Transverse colon (tissue), 4 donors: ENCODE measurements around the gene SLC37A2. TPM values are rescaled to one million over a fixed set of nuclear protein-coding genes. Genes with fewer than 3 reads are reported as not detected.

Source experiments
- DNase-seq: peaks from one replicate; pipeline ENCODE4 v3.0.0-alpha.2; 2019
- H3K27ac ChIP-seq, 4 donors: fragments of 200-600 bp; sonication (generic); 2 replicates each; pipeline ENCODE4 v1.5.1; 2016 to 2018; ENCODE audit warnings: inconsistent platforms in 4 of 4
- H3K27me3 ChIP-seq: fragments of 200-600 bp; sonication (generic); 2 replicates; pipeline ENCODE4 v1.5.1; 2017; ENCODE audit warnings: inconsistent platforms
- H3K36me3 ChIP-seq, 4 donors: fragments of 200-600 bp; sonication (generic); 2 replicates each; pipeline ENCODE4 v1.5.1; 2017 to 2019; ENCODE audit warnings: inconsistent platforms in 4 of 4
- H3K4me1 ChIP-seq, 4 donors: fragments of 200-600 bp; sonication (generic); 2 replicates each; pipeline ENCODE4 v1.5.1; 2017 to 2020; ENCODE audit warnings: inconsistent platforms in 4 of 4
- H3K4me3 ChIP-seq, 4 donors: fragments of 200-600 bp; sonication (generic); 1 replicate in 1 of 4; 2 replicates in 3 of 4; pipeline versions ENCODE4 v1.5.1 to v1.6.1; 2017 to 2019; ENCODE audit warnings: inconsistent platforms in 4 of 4
- H3K9me3 ChIP-seq, 2 donors: fragments of 200-600 bp; sonication (generic); 2 replicates each; pipeline ENCODE4 v1.5.1; 2017 to 2019; ENCODE audit warnings: inconsistent platforms in 2 of 2
- CTCF ChIP-seq, 5 experiments: fragments of 200-600 bp in 3 of 5; fragments of 450-650 bp in 2 of 5; sonication (generic) in 3 of 5; IDR thresholded peaks; 1 replicate in 2 of 5; 2 replicates in 3 of 5; pipeline ENCODE4 v1.5.1; 2016 to 2017; ENCODE audit warnings: antibody characterized with exemption in 5 of 5, inconsistent platforms in 3 of 5, mild to moderate bottlenecking in 2 of 5, moderate library complexity in 1 of 5
- EP300 ChIP-seq: sonication (generic); formaldehyde crosslinking; IDR thresholded peaks from one replicate; pipeline ENCODE4 v1.6.1; 2017; ENCODE audit warnings: antibody characterized with exemption, low read depth
- POLR2A ChIP-seq: fragments of 450-650 bp; IDR thresholded peaks from one replicate; pipeline ENCODE4 v1.6.1; 2016; ENCODE audit warnings: antibody characterized with exemption, mild to moderate bottlenecking, moderate library complexity
- POLR2AphosphoS5 ChIP-seq, 3 donors: sonication (generic); formaldehyde crosslinking; IDR thresholded peaks; one replicate each; pipeline ENCODE4 v1.6.1; 2016; ENCODE audit warnings: antibody characterized with exemption in 3 of 3
- WGBS, 2 donors: methylation state at CpG; one replicate each; pipeline ENCODE4 v1.1.5; 2018; ENCODE audit warnings: low coverage in 1 of 2; 5-methylcytosine and 5-hydroxymethylcytosine counted together
- in situ Hi-C, 4 donors: fragments of 200-750 bp; cut with MboI; loops; one replicate each; pipeline versions ENCODE4 v1.15.0 to v1.15.1; 2017; ENCODE audit warnings: low sequenced_read_pairs in 3 of 4, low pct_ligation_motif_present in 1 of 4, low pct_unique_long_range_greater_than_20kb in 1 of 4
- intact Hi-C: fragments of 100-400 bp; cut with DNase I; formaldehyde crosslinking; loops from one replicate; pipeline ENCODE4 v1.15.1; 2023; ENCODE audit warnings: low total_unique reads
- total RNA-seq, 4 donors: library from RNA; depleted of rRNA; stranded (reverse); fragments of >200 nt; gene quantifications; one replicate each; pipeline ENCODE4 v1.1.0, GENCODE V29; 2016

SLC37A2 gene
- total RNA-seq, 4 donors from 2014 or later, result 2.4 to 20.6 (median 5.9) TPM

DNA sequence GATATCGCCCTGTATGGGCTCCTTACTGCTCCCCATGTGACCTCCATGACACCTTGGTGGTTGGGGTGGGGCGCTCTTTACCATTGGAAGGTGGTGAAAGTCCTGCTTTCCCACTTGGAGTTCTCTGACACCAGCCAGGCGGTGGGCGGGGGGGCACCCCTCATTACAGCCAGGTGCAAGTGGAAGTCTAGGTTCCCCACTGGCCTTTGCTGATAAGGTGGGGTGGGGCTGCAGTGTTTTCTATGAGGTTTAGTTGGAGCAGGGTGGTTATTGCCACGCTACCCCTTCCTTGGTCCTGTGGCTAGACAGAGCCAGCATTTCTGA, 5.5 kb upstream of the SLC37A2 start:
- H3K36me3 ChIP-seq, result no peaks in the 10 kb centered on the region
- intact Hi-C loops (no loop called here), in situ Hi-C loops (no loop called here)
- no peaks in the 10 kb centered on the region for H3K4me1 ChIP-seq
- no peak for DNase-seq
- H3K9me3 ChIP-seq, result no peaks in the 10 kb centered on the region
- WGBS, 2 donors, result 82% methylated on average over 3 of the region's 5 CpGs; no CpG with 5 or more reads in 1 of the 2 donors
- H3K4me3 ChIP-seq, result no peak overlapping the region
- H3K27ac ChIP-seq, result no peak overlapping the region
- no peak for TF ChIP-seq EP300
- TF ChIP-seq POLR2A, result no peak
- TF ChIP-seq POLR2AphosphoS5 (IDR thresholded peaks at IDR 0.05), result no peak
- no peak for TF ChIP-seq CTCF (IDR thresholded peaks at IDR 0.05)
- peaks cover 6% of the 10 kb centered on the region for H3K27me3 ChIP-seq

- WGBS, 2 donors, result 82% methylated on average over 4 of the region's 4 CpGs; no CpG with 5 or more reads in 1 of the 2 donors
- H3K27ac ChIP-seq, result no peak overlapping the region
- no peak for TF ChIP-seq POLR2AphosphoS5 (IDR thresholded peaks at IDR 0.05)
- TF ChIP-seq POLR2A, result no peak
- no peak for TF ChIP-seq CTCF (IDR thresholded peaks at IDR 0.05)
- no peak for TF ChIP-seq EP300
- peaks cover 6 to 10% (median 8%) of the 10 kb centered on the region in 4 donors for H3K4me1 ChIP-seq
- H3K27me3 ChIP-seq, result peaks cover 38% of the 10 kb centered on the region
- intact Hi-C loops (no loop called here), in situ Hi-C loops (no loop called here)
- no peaks in the 10 kb centered on the region for H3K36me3 ChIP-seq
- no peak for DNase-seq
- H3K9me3 ChIP-seq, result no peaks in the 10 kb centered on the region
- H3K4me3 ChIP-seq, result no peak overlapping the region
Observed at GRCh38 chr11:125061281-125061680, 1.8 kb upstream of the SLC37A2 start.

GRCh38 chr11:125062218-125062930, 731 bp upstream of the SLC37A2 start:
- H3K36me3 ChIP-seq, result no peaks in the 10 kb centered on the region
- TF ChIP-seq EP300 (no peak), CTCF (IDR thresholded peaks at IDR 0.05) (no peak), POLR2A (no peak), POLR2AphosphoS5 (IDR thresholded peaks at IDR 0.05) (no peak)
- peaks cover 39% of the 10 kb centered on the region for H3K27me3 ChIP-seq
- peaks cover 6 to 10% (median 8%) of the 10 kb centered on the region in 4 donors for H3K4me1 ChIP-seq
- H3K4me3 ChIP-seq, result peak overlapping the region; percentile 46 to 65 (median 51)
- intact Hi-C loops (no loop called here), in situ Hi-C loops (no loop called here)
- 49 to 83% methylated on average over 7 to 19 of the region's 19 CpGs for WGBS, 2 donors
- peak overlapping the region; percentile 27 to 58 (median 55) for H3K27ac ChIP-seq
- no peaks in the 10 kb centered on the region for H3K9me3 ChIP-seq
- no peak for DNase-seq

GRCh38 chr11:125063429-125064043, 431 bp downstream of the SLC37A2 start:
- no peak for DNase-seq
- peaks cover 6 to 10% (median 8%) of the 10 kb centered on the region in 4 donors for H3K4me1 ChIP-seq
- H3K27me3 ChIP-seq, result peaks cover 39% of the 10 kb centered on the region
- H3K9me3 ChIP-seq, result no peaks in the 10 kb centered on the region
- 9% methylated on average over 30 of the region's 38 CpGs; no CpG with 5 or more reads in 1 of the 2 donors for WGBS, 2 donors
- H3K4me3 ChIP-seq, result peak overlapping the region; percentile 46 to 65 (median 51)
- in situ Hi-C loops (no loop called here), intact Hi-C loops (no loop called here)
- H3K36me3 ChIP-seq, result no peaks in the 10 kb centered on the region
- peak overlapping the region; percentile 27 to 58 (median 55) for H3K27ac ChIP-seq
- TF ChIP-seq POLR2A (no peak), EP300 (no peak), POLR2AphosphoS5 (IDR thresholded peaks at IDR 0.05) (no peak), CTCF (IDR thresholded peaks at IDR 0.05) (no peak)
